Body of pancreas (tissue), 4 donors: ENCODE measurements around the gene VPS16. TPM values are rescaled to one million over a fixed set of nuclear protein-coding genes. Genes with fewer than 3 reads are reported as not detected.

Experiments used
- ATAC-seq: fragments of 150-250 bp; one replicate; pipeline ENCODE4 v1.9.1; 2016
- DNase-seq, 4 donors: peaks; one replicate each; pipeline ENCODE4 v3.0.0-alpha.2; 2019
- H3K27ac ChIP-seq, 4 donors: fragments of 200-600 bp; sonication (generic); 1 replicate in 3 of 4; 2 replicates in 1 of 4; pipeline versions ENCODE4 v1.5.1 to v1.6.1; 2016 to 2019; ENCODE audit warnings: mild to moderate bottlenecking in 1 of 4, mixed read lengths in 1 of 4, moderate library complexity in 1 of 4
- H3K27me3 ChIP-seq, 2 donors: fragments of 200-600 bp; sonication (generic); one replicate each; pipeline ENCODE4 v1.6.0; 2016; ENCODE audit warnings: mild to moderate bottlenecking in 1 of 2
- H3K36me3 ChIP-seq, 2 donors: fragments of 200-600 bp; sonication (generic); replicated peaks in 1 of 2; 2 replicates each; pipeline ENCODE4 v1.5.1; 2016; ENCODE audit warnings: low read depth in 2 of 2; ENCODE audit not compliant: insufficient read depth in 1 of 2
- H3K4me1 ChIP-seq: fragments of 200-600 bp; sonication (generic); one replicate; pipeline ENCODE4 v1.6.0; 2016
- H3K4me3 ChIP-seq, 2 donors: fragments of 200-600 bp; sonication (generic); 1 replicate in 1 of 2; 2 replicates in 1 of 2; pipeline ENCODE4 v1.5.1; 2016 to 2019
- H3K9me3 ChIP-seq, 3 donors: fragments of 200-600 bp; sonication (generic); 1 replicate in 2 of 3; 2 replicates in 1 of 3; pipeline ENCODE4 v1.5.1; 2016
- POLR2A ChIP-seq, 3 donors: fragments of 450-650 bp; IDR thresholded peaks; one replicate each; pipeline ENCODE4 v1.6.1; 2016; ENCODE audit warnings: antibody characterized with exemption in 3 of 3, mild to moderate bottlenecking in 2 of 3
- intact Hi-C: fragments of 100-400 bp; cut with DNase I; formaldehyde crosslinking; loops from one replicate; pipeline ENCODE4 v1.15.1; 2023
- total RNA-seq, 2 donors: library from RNA; depleted of rRNA; stranded (reverse); fragments of >200 nt; gene quantifications; one replicate each; pipeline ENCODE4 v1.1.0, GENCODE V29; 2016
- TF ChIP-seq, protein P1 (sequence below), 7 experiments: fragments of 450-650 bp in 4 of 7; fragments of 200-600 bp in 3 of 7; sonication (generic) in 3 of 7; IDR thresholded peaks; one replicate each; pipeline ENCODE4 v1.5.1; 2016 to 2019; ENCODE audit warnings: antibody characterized with exemption in 7 of 7

Gene VPS16
- total RNA-seq, 2 donors from 2014 or later: 21.3 to 25.4 TPM

- intact Hi-C loops: no loop called here
- DNase-seq: no peak
- Histone ChIP-seq H3K27ac (no peak overlapping the region), H3K4me3 (no peak overlapping the region), H3K9me3 (no peaks in the 10 kb centered on the region), H3K36me3 (no peaks in the 10 kb centered on the region), H3K4me1 (peaks cover 6% of the 10 kb centered on the region), H3K27me3 (no peaks in the 10 kb centered on the region)
- no peak for ATAC-seq
- TF ChIP-seq, protein P1, sequence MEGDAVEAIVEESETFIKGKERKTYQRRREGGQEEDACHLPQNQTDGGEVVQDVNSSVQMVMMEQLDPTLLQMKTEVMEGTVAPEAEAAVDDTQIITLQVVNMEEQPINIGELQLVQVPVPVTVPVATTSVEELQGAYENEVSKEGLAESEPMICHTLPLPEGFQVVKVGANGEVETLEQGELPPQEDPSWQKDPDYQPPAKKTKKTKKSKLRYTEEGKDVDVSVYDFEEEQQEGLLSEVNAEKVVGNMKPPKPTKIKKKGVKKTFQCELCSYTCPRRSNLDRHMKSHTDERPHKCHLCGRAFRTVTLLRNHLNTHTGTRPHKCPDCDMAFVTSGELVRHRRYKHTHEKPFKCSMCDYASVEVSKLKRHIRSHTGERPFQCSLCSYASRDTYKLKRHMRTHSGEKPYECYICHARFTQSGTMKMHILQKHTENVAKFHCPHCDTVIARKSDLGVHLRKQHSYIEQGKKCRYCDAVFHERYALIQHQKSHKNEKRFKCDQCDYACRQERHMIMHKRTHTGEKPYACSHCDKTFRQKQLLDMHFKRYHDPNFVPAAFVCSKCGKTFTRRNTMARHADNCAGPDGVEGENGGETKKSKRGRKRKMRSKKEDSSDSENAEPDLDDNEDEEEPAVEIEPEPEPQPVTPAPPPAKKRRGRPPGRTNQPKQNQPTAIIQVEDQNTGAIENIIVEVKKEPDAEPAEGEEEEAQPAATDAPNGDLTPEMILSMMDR (IDR thresholded peaks at IDR 0.05): peak in 2 of 7 experiments; percentile 19 to 21
- TF ChIP-seq POLR2A (IDR thresholded peaks at IDR 0.05): no peak
Observed at GRCh38 chr20:2914160-2914559, 73.6 kb downstream of the VPS16 start.

Other genes starting within 250 kb of the VPS16 start
- 100 to 1,000 TPM in 1 of 2 donors, 10 to 100 TPM in 1; 57.1 to 165 TPM for gene NOP56, start 188.1 kb upstream of the VPS16 start, total RNA-seq
- 10 to 100 TPM; 65.4 to 77.1 TPM for gene IDH3B, start 176.5 kb upstream of the VPS16 start, total RNA-seq
- gene EBF4, start 148.0 kb upstream of the VPS16 start, total RNA-seq: 10 to 100 TPM in 1 of 2 donors, 1 to 10 TPM in 1; 9.6 to 13.0 TPM
- 1 to 10 TPM; 2.3 to 4.9 TPM for gene CPXM1, start 40.1 kb upstream of the VPS16 start, total RNA-seq
- not detected for gene C20orf141, start 25.8 kb upstream of the VPS16 start, total RNA-seq
- not detected for gene TMEM239, start 24.4 kb upstream of the VPS16 start, total RNA-seq
- gene PCED1A, start 90 bp upstream of the VPS16 start, total RNA-seq: 10 to 100 TPM; 26.5 to 48.1 TPM
- gene PTPRA, start 32.7 kb downstream of the VPS16 start, total RNA-seq: 10 to 100 TPM; 22.3 to 24.1 TPM
- not detected for gene GNRH2, start 202.9 kb downstream of the VPS16 start, total RNA-seq
- gene MRPS26, start 205.3 kb downstream of the VPS16 start, total RNA-seq: 10 to 100 TPM; 28.0 to 29.0 TPM
- gene OXT, start 230.9 kb downstream of the VPS16 start, total RNA-seq: not detected
- gene AVP, start 244.0 kb downstream of the VPS16 start, total RNA-seq: not detected